ENCODE measurements around the gene SDK1.
"Not testable (repeated sequence)": the region's sequence is repeated elsewhere in the genome, so short reads cannot be mapped to it uniquely, and the experiment has no call there.

Gene SDK1

GRCh38 chr7:3670898-3671297 lies 369.8 kb downstream of the SDK1 start:
- no peak for DNase-seq

- DNase-seq, result peak; percentile 22
Observed at GRCh38 chr7:3673524-3673923, 372.5 kb downstream of the SDK1 start.

- no peak for DNase-seq
Observed at GRCh38 chr7:3678314-3678810, 377.3 kb downstream of the SDK1 start.

GRCh38 chr7:3682028-3682710 lies 381.1 kb downstream of the SDK1 start:
- DNase-seq, result no peak

GRCh38 chr7:3683546-3684539 lies 382.8 kb downstream of the SDK1 start:
- DNase-seq, result no peak

- DNase-seq, result no peak
Observed at GRCh38 chr7:3688071-3688470, 387.0 kb downstream of the SDK1 start.

- DNase-seq, result no peak
Observed at GRCh38 chr7:3688842-3689241, 387.8 kb downstream of the SDK1 start.

GRCh38 chr7:3691478-3692158 lies 390.6 kb downstream of the SDK1 start:
- DNase-seq, result no peak

- DNase-seq, result no peak
Observed at GRCh38 chr7:3695602-3696001, 394.6 kb downstream of the SDK1 start.

- no peak for DNase-seq
Observed at GRCh38 chr7:3696113-3696512, 395.1 kb downstream of the SDK1 start.

- no peak for DNase-seq
Observed at GRCh38 chr7:3697472-3697871, 396.4 kb downstream of the SDK1 start.

GRCh38 chr7:3705258-3705657 lies 404.2 kb downstream of the SDK1 start:
- DNase-seq, result no peak

GRCh38 chr7:3706091-3706490 lies 405.0 kb downstream of the SDK1 start:
- not testable (repeated sequence) for DNase-seq

GRCh38 chr7:3710122-3710521 lies 409.1 kb downstream of the SDK1 start:
- DNase-seq, result no peak

GRCh38 chr7:3710531-3710930 lies 409.5 kb downstream of the SDK1 start:
- DNase-seq, result no peak

- DNase-seq, result no peak
Observed at GRCh38 chr7:3712841-3713240, 411.8 kb downstream of the SDK1 start.

- DNase-seq, result no peak
Observed at GRCh38 chr7:3721422-3721821, 420.4 kb downstream of the SDK1 start.

GRCh38 chr7:3722396-3722922 lies 421.4 kb downstream of the SDK1 start:
- DNase-seq, result peak; percentile 35

GRCh38 chr7:3725155-3726059 lies 424.4 kb downstream of the SDK1 start:
- DNase-seq, result no peak

- no peak for DNase-seq
Observed at GRCh38 chr7:3730276-3730675, 429.2 kb downstream of the SDK1 start.

- DNase-seq, result no peak
Observed at GRCh38 chr7:3732395-3733005, 431.4 kb downstream of the SDK1 start.
